HG03460 (cell line): ENCODE measurements around the gene OR2T27.
"Not testable (repeated sequence)": the region's sequence is repeated elsewhere in the genome, so short reads cannot be mapped to it uniquely, and the experiment has no call there.

Experiments used
- ATAC-seq: cut with Tn5 transposase; IDR thresholded peaks from one replicate; pipeline ENCODE4 v1.9.1; 2021; ENCODE audit not compliant: unreplicated experiment

The OR2T27 gene, protein sequence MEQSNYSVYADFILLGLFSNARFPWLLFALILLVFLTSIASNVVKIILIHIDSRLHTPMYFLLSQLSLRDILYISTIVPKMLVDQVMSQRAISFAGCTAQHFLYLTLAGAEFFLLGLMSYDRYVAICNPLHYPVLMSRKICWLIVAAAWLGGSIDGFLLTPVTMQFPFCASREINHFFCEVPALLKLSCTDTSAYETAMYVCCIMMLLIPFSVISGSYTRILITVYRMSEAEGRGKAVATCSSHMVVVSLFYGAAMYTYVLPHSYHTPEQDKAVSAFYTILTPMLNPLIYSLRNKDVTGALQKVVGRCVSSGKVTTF

DNA sequence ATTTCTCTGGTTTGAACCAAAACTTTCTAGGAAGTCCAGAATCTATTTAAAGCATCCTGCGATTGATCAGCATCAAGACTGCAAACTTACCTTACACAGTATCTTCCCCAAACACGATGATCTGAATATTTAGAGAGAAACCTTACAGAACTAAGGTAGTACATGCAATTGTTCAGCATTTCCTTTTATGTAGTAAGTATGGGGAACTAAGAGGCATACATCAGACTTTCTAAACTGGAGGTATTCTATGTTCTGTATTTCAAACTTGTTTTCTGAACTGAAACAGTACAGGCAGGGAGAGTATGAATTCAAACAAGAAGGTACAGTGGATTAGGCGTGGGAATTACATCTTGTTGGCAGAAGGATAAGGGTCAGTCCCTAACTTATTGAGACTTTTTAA is at the start of gene OR2T27:
Gene OR2T27 (minus strand): TSS at position 175 of the 400 bp plus-strand sequence. CDS start 4,644 bp downstream, outside the sequence.
- ATAC-seq, result not testable (repeated sequence)

DNA sequence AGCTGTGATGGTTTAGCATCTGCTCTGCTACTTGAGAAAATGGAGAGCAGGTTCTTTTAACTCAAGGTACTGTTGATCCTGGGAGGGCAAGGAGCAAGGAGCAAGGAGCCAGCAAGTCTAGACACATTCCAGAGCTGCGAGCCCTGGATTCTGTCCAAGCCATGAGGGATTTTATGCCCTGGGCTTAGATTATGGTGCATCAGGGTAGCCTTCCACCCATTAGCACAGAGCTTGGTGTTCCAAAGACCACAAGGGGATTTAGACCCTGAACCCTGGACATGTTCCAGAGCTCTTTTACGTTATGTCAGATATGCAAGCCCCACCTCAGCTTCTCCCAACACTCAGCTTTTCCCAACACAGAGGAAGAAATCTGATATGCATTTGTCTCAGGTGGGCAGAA is 49.3 kb upstream of the OR2T27 start:
- ATAC-seq, result no peak

DNA sequence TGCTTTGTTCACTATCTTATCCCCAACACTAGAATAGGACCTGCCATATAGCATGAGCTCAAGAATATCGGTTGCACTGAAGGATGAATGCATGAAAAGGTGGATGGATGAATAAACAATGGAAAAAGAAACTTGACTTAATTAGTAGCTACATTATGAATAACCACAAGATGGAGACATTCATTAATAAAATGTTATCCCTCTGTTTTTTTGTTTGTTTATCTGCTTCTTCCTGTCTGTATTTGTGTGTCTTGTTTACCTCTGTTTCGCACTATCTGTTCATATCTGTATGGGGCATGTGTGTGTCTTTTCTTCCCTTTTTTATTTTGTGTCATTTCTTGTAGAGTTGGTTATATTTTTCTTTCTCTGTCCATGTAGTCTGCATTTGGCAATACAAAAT is 48.3 kb upstream of the OR2T27 start:
- ATAC-seq, result no peak

DNA sequence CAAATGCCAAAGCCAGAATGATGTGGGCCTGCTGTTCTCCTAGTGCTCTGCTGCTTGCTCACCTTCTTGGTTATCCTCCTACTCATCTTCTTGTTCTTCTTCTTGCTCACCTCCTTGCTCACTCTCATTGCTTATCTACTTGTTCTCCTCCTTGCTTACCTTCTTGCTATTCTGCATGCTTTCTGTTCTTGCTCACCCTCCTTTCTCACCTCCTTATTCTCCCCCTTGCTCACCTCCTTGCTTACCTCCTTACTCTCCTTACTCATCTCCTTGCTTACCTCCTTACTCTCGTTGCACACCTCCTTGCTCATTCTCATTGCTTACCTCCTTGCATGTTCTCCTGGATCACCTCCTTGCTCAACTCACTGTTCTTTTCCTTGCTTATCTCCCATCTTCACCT is 47.4 kb upstream of the OR2T27 start, which contains the start of gene OR14I1:
Gene OR14I1 (minus strand): TSS at position 53 of the 400 bp plus-strand sequence.
- ATAC-seq, result no peak

DNA sequence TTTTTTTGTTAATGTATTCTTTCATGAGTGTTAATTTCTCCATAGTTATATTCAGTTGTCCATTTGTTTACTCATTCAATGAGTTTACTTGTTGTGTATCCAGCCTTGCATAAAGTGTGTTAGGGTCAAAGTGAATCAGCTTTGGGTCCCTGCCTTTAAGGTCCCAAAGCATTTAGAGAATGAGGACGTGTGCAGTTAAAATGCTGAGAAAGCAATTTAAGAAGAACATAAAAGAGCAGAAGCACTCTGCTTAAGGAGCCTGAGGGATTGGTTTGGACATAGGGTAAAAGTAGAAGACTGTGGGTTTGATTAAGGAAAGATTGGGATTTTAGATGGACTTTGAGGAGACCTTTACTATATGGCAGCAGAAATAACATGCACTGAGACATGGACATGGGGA is 43.8 kb upstream of the OR2T27 start:
- no peak for ATAC-seq

DNA sequence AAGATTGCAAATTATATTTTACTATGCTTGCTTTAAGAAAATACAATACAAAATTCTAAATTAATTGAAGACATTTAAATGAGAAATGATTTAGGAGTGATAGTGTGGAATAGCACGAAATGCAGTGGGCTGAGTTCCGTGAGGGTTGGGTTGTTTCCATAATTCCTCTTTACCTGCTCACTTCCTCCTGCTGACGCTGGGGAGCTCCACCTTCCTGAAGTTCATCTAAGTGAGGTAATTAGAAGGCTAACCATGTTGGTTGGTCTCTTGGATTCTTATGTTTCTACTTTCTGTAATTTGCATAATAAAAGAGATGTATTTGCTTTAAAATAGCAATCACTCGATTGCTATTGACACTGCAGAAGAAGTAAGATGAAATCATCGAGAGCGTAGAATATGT is 42.6 kb upstream of the OR2T27 start:
- no peak for ATAC-seq

DNA sequence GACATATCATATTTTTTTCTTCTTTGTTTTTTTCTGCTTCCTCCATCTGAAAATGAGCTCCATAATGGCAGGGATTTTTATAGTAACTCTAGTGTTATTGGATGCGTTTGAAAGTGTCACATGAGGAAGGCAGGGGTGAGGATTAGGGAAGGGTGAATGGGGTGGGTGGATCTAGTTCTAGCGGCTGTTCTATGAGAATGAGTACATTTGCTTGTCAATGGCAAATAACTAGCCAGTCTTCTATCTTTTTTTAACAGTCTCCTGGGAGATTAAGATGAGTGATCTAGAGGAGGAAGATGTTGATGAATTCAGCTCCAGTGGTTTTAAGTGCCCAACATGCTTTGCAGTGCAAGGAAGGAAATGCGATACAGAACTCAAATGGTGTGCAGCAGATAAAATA is 41.4 kb upstream of the OR2T27 start:
- no peak for ATAC-seq

DNA sequence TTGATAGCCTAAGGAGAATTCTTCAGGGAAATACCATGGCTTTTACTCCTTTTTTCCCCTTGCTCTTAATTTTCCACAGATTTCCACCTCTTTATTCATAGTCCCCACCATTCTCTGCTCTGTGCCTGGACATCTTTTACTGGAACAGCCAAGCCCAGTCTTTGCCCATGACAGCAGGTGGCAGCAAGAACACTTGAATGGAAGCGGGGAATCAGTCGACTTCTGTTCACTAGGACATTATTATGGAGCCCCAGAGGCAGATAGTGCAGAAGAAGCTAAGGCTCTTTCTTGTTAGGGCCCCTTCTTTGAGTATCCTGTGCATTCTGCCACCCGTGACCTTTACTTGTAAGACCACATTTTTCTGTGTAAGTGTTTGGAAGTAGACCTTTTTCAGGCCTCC is 40.9 kb upstream of the OR2T27 start:
- ATAC-seq, result no peak

DNA sequence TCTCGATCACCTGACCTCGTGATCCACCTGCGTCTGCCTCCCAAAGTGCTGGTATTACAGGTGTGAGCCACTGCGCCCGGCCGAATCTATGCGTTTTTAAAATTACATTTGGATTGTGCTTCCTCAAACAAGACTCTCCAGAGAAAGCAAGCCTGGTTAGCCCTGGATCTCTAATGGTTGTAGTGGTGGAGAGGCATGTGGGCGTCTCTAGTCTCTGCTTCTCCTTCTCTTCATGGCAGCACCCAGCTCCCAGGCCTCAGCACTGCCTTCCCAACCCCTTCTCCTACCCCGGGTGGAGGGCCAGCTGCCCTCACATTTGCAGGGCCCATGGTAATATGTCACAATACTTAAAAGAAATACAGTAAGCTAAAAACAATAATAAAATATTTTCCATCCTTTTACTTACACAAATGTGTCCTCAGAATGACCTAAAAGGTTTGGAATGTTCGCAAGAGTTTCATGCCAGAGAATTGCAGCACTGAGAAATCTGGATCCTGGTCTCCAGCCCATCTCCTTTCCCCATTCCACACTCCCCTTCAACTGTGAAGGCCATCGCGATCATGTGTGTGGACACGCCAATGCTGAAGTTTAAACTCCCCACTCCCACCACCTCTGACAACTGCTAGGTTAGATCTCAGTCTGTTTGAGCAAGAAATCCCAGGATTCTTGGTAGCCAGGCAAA is 40.3 kb upstream of the OR2T27 start:
- no peak for ATAC-seq

DNA sequence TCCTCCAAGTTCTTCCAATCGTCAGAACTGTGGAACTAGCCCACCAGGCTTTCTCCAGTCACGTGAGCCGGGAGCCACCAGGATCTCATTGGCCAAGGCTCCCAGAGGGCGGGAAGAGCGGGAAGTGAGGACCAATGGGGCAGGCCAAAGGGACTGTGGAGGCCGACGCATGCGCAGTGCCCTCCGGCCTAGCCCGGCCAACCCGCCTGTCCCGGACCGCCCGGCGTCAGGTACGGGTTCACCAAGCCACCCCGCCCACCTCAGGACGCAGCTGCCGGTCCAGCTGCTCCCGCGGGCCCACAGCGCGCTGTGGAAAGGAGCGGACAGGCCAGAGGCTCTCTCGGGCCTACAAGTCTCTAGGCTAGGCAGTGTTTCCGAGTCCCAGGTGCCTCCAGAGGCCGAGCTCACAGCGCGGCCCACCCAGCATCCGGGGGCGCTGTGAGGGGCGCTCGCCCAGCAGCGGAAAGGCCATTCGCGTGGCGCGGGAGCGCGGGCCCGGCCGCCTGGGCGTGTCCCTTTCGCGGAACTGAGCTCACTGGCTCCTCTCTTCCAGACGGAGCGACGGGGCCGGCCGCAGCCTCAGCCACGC is 36.3 kb upstream of the OR2T27 start:
- no peak for ATAC-seq

DNA sequence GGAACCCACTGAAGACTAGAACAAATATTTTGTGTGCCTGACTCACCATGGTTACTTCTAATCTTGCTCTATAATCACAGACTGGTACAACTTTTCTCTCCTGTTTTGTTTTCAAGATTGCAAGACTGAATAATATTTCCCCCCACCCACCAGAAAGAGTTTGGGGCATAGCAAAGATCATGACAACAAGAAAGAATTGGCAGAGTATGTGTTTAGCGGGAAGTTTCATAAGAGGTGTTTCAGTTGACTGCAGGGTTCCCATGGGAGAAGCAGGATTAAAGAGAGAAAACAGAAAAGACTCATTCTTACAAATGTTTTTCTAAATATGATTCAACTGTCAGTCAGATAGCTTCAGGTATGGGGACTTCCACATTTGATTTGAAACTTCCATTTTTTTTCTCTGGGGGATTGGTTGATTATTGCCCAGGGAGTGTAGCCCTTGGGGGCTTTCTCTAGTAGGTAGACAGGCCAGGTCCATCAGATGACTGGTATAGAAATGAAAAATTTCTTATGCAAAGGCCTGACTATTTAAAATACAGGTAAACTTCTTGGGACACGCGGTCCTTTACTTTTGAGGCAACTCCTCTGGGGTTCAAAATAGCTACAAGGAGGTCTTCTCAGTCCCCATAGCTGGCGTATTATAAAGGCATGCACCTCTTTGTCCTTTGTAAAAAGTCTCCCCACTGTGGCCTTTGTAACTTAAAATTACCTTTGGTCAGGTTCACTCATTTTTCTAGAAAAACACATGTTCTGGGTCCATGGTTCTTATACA is 33.4 kb upstream of the OR2T27 start:
- peak; percentile 76 for ATAC-seq

DNA sequence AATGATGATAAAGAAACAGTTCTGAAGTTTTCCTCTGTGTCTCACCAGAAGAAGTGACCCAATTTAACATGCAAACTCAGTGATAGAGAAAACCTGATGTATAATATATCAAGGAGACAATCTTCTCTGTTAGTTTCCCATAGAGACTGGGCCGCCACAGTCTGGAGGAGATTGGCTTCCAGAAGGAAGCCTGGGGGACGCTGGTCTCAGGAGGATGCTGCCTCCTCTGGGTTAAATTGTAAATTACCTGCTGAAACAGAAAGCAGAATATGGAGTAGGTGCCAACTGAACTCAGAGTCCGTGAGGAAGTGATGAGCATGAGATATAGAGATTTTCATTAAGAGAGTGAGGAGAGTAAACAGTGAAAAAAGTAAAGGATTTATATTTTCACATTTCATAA is 31.5 kb upstream of the OR2T27 start:
- ATAC-seq, result peak; percentile 61

DNA sequence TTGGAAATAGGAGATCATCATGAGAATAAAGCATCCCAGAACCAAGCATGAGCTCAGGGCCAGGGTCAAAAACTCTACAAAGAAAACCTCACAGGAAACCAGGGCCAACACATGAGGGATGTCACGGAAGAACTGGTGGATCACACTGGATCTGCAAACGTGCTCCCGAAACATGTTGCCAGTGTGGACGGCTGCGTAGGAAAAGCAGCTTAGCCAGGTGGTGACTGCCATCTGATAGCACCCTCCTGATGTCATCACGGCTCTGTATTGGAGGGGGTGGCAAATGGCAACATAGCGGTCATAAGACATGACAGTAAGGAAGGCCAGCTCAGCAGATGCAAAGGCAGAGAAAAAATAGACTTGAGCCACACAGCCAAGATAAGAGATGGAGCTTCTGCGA is 26.3 kb upstream of the OR2T27 start:
- ATAC-seq, result no peak

DNA sequence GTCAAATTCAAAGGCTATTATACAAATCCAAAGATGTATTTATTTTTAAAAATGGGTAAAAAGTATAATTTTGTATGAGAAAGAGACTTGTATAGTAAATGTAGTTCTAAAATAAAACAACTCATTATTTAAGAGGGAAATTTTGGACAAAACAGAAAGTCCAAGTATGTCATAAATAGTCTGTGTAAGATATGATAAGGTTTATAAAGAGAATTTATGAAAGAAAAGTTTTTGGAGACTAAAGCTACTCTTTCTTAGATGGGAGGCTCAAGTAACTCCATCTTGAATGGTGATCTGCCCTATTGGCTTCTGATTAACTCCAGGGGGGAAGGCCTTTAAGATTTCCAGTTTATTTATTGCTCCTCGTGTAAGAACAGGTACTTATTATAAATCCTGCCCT is 14.7 kb upstream of the OR2T27 start:
- no peak for ATAC-seq

DNA sequence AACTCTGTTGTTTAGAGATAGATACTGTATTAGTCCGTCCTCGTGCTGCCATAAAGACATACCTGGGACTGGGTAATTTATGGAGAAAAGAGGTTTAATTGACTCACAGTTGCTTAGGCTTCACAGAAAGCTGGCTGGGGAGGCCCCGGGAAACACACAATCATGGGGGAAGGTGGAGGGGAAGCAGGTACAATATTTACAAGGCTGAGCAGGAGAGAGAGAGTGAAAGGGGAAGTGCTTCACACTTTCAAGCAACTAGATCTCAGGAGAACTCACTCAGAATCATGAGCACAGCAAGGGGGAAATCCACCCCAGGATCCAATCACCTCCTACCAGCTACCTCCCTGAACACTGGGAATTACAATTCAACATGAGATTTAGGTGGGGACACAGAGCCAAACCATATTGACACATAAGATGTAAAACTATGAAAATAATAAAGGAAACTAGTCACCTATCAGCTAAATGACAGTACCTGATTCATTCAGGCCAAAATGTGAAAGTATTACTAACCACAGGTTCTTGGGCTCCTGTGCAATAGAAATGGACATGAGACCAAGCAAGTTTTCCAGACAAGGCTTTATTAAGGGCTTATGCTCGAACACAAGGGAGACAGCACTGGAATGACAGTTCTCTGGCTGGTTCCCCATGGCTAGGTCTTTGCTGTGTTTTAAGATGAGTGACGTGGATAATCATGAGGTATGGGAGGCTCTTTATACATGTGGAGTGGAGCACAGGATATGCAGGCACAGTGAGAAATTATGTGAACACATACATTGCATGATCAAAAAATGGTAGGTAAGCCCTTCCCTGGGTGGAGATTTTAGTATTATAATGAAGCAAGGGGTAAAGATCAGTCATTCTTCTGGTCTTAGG is 8.4 kb upstream of the OR2T27 start:
- peak; percentile 93 for ATAC-seq

DNA sequence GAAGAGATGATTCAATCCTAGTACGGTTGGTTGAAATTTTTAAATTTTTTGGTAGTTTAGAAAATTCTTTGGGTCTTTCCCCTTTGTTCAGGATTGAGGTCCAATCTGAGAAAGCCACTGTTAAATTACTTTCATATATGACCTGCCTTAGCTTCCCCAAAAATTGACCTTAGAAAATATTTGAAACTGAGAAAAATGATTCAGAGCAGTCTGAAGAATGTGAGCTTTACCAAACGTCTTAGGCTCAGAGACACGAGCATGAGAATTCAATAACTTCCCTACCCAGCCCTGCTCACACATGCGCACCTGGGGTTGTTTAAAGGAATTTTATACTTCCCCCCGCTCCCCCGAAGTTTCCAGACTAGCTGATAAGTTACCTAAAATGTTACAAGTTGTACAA is 1.5 kb upstream of the OR2T27 start:
- ATAC-seq, result peak; percentile 52

DNA sequence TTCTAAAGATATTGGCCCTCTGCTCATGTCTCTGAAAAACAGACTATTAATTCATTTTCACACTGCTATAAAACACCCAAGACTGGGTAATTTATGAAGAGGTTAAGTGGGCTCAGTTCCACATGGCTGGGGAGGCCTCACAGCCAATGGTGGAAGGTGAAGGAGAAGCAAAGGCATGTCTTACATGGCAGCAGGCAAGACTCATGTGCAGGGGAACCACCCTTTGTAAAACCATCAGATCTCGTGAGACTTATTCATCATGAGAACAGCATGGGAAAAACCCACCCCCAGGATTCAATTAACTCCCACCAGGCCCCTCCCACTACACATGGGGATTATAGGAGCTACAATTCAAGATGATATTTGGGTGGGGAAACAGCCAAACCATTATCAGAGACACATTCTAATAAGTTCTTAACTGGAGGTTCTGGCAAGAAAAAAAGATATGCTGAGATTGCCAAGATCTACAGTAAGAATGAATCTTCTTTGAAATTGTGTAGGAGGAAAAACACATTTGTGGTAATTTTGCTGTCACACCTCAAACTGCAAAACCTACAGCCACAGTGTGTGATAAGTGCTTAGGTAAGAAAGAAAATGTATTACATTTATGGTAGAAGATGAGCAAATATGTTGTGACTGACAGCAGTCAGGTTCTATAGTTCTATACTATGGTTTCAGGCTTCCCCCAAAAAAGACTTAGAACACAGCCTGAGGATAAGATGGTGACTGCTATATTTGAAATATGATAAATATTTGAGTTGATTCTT is 6.4 kb downstream of the OR2T27 start:
- not testable (repeated sequence) for ATAC-seq

DNA sequence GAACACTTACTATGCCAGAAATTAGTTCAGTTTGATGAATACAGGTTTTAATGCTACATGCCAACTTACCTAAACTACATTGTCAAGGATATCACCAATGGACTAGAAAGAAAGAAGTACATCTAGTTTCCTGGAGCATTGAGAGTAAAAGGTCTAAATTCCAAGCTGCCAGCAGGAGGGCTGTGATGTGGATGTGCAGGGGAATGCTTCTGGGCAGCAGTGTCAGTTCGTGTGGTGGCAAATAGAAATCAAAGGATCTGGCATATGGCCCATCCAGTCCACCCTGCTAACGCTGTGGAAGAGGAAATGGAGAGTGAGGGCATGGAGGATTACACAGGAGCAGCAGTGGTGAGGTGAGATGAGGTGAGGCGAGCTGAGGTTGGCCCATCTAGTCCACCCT is 10.2 kb downstream of the OR2T27 start, which contains the start of gene OR2T35:
Gene OR2T35 (minus strand): TSS at position 101 of the 400 bp plus-strand sequence. CDS start 6,020 bp downstream, outside the sequence.
- not testable (repeated sequence) for ATAC-seq

DNA sequence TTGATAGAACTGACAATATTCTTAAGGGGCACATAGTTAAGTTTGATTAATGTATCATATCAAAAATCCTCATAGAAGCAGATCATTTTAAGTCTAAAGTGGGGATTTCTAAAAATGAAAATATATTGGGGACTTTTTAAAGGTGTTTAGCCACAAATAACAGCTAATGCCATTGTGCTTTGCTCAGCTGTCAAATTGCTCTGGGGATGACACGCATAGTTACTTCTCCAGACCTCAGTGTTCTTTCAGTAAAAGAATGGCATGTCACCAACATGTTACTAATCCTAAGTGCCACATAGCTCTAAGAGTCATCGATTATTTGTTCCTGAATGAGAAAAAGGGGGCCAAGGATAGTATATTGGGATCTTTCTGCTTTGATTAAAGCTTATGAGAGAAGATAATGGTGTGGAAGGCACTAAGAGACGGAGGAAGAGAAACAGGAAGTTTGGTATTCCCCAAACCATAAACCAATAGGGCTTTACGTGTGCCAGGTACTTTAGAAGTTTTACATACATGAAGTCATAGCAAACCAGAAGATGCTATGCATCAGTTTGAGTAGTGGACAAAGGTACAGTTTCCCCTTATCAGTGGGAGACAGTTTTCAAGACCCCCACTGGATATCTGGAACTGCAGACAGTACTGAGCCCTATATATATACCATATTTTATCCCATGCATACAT is 12.2 kb downstream of the OR2T27 start:
- ATAC-seq, result peak; percentile 62
